Measurements from ENCODE around the gene KAZN. TPM values are rescaled to one million over a fixed set of nuclear protein-coding genes. Genes with fewer than 3 reads are reported as not detected.

KAZN gene
- total RNA-seq, 2 donors from 2014 or later, result 1.1 to 2.2 TPM

DNA sequence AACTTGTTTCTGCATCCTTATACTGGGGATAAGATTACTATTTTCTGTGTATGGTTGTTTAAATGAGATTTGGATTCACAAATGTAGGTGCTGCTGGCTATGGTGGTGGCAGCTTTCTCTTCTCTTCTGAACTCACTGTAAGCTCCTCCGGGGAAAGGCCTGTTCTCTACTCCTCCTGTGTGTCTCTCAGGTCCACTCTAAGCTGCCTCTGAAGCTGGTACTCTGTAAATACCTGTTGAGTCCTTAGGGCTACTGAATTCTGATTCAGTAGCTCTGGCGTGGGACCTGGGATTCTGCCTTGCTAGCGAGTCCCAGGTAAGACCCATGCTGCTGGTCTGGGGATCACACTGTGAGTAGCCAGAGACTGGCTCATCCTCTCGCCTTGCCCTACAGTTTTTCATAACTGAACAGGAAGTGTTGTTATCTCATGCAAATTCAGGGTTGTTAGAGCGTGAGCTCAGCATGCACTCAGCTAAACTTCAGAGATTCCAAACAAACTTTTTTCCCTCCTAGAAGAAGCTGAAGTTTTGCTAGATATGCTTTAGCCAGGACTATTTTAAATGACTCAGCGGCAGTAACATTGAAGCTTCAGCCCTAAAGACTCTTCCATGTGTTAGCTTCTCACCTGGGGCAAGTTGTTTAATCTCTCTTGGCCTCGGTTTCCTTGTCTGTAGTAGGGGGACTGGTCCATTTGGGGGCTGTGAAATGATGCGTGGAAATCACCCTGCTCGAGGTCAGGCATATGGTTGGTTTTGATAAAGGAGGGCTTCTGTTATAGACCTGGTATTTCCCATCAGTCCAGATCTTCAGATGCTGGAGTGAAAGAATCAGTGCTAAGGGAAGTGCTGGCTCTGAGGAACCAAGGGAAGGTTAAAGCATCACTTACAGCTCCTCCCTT lies 283.5 kb downstream of the KAZN start:
- peak overlapping the region in 1 of 2 donors; percentile 24 for H3K27ac Mint-ChIP-seq
- no peaks in the 10 kb centered on the region for H3K36me3 Mint-ChIP-seq
- DNase-seq (ENCODE audit: low spot score in 2 of 2) (no peak), ATAC-seq (no peak)
- H3K9me3 Mint-ChIP-seq, result no peaks in the 10 kb centered on the region

DNA sequence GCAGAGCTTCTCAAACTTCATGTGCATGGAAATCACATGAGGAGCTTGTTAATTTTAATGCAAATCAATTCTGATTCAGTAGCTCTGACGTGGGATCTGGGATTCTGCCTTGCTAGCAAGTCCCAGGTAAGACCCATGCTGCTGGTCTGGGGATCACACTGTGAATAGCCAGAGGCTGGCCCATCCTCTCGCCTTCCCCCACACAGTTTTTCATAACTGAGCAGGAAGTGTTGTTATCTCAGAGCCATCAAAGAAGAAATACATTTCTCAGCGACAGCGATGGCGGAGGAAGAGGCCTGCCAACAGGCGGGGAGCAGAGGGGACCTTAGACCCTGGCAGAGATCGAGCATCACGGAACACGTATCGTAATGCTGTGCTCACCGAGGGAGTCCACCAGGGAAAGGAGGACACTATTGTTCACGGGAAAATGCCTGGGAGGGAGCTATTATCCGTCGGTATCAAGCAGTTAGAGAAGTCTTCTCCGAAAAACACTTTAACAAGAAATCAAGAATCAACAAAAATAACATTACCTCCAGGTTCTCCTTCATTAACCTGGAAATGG lies 286.2 kb downstream of the KAZN start:
- ATAC-seq (no peak), DNase-seq (ENCODE audit: low spot score in 2 of 2) (no peak)
- H3K9me3 Mint-ChIP-seq, result no peaks in the 10 kb centered on the region
- H3K36me3 Mint-ChIP-seq, result no peaks in the 10 kb centered on the region
- no peak overlapping the region for H3K27ac Mint-ChIP-seq

DNA sequence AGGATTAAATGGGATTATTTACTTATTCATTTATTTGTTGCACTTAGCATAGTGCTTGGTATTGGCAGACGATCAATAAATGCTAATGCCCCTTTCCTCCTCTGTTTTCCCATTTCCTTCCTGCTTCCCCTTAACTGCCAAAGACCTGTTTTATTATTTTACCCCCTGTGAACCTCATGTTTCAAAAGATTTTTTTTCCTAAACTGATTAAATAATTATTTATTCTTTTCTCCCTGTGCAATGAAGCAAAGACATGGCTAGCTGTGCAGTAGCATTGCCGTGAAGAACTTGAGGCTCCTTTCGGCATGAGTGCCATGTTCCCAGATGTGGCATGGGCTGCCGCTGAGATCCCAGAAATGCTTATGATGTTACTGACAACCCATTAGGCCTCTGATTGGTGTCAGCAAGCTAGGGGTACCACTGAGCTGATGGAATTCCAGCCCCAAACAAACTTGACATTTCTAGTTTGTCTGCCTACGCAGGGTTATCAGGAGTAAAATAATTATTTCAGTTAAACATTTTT lies 288.6 kb downstream of the KAZN start:
- Mint-ChIP-seq H3K9me3 (no peaks in the 10 kb centered on the region), H3K36me3 (no peaks in the 10 kb centered on the region), H3K27ac (no peak overlapping the region)
- DNase-seq (ENCODE audit: low spot score in 2 of 2), result no peak
- no peak for ATAC-seq

DNA sequence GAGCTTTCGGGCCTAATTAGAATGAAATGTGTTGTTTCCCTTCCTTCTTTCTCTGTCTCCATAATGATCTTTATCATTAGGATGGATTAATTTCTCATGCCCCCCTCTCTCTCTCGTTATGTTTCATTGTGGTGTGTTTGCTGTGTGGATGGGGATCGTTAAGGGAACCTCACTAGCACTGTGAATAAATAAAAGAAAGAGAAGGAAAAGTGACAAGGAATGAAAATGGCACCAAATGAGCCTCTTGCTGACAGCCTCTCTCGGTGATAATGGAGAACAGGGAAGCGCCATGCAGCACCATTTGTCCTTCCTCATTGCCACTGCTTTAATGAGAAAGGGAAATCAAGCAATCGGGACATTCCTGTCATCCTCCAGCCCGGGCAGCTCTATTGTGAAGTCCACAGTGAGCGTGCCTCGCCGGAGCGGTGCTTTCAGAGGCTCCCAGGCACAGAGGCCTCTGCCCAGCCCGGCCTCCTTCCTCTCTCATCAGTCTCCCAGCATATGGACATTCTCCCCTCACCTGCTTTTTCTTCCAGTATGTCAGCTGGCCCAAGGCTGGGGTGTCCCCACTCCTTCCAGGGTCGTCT lies 289.4 kb downstream of the KAZN start:
- Mint-ChIP-seq H3K36me3 (no peaks in the 10 kb centered on the region), H3K27ac (no peak overlapping the region), H3K9me3 (no peaks in the 10 kb centered on the region)
- DNase-seq (ENCODE audit: low spot score in 2 of 2), result no peak
- no peak for ATAC-seq

DNA sequence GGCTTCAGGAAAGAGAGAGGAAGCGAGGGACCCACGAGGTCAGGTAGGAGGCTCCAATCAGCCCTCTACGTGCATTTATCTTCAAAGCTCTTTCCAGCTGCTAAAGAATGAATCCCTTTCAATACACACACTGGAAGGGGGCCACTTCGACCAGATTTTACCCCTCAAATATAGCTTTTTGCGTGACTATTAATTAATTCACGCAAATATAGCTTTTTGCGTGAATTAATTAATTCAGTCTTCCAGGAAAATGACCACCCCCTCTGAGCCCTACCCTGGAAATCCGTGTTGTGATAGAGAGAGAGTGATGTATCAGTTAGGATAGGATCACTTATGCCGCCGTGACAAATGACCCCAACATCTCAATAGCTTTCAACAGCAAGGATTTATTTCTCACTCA lies 289.9 kb downstream of the KAZN start:
- Mint-ChIP-seq H3K27ac (no peak overlapping the region), H3K36me3 (no peaks in the 10 kb centered on the region), H3K9me3 (no peaks in the 10 kb centered on the region)
- DNase-seq (ENCODE audit: low spot score in 2 of 2) (no peak), ATAC-seq (no peak)

DNA sequence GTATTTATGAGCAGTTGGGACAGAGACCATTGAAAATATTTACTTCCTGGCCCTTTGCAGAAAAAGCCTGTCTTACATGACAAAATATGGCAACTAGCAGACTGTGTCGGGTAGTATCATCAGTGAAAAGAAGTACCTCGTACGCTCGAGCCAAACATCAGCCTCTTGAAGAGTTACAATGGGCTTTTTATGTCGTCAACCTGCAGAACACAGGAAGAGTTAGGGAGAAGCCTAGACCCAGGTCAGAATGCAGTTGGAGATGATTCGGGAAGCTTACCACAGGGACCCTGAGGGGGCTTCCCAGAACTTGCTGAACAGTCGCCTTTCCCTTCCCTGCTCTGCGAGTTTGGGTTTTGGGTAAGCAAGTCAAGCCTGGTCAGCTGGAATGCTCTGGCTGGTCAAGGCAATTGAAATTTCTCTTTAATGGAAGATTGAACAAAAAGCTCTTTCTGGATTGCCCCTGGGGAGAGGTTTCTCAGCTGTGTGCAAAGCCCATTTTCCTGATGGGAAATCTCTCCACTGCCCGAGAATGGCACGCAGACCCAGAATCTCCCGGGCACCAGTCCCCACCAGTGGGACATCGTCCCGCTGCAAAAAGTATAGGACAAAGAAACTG lies 291.4 kb downstream of the KAZN start:
- H3K27ac Mint-ChIP-seq, result no peak overlapping the region
- H3K9me3 Mint-ChIP-seq, result no peaks in the 10 kb centered on the region
- no peaks in the 10 kb centered on the region for H3K36me3 Mint-ChIP-seq
- ATAC-seq, result no peak
- no peak for DNase-seq (ENCODE audit: low spot score in 2 of 2)

DNA sequence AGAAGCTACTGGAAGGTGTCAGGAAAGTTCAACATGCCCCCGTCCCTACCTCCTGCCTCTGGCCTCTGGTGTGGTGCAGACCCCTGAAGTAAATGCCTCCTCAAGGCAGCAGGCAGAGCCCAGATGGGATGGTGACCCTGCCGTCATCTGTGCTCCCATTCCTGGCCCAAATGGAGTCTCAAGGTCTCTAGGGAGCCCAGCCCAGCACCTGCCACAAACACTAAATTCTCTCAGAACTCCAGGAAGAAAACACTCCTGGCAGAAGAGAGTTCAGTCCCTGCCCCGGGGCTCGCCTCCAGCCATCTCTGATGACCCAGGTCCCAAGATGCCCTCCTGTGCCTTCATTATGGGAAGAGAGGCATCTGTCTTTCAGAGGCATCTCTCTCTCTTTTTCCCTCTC lies 293.5 kb downstream of the KAZN start:
- Mint-ChIP-seq H3K27ac (no peak overlapping the region), H3K9me3 (peaks cover 0 to 3% of the 10 kb centered on the region in 2 donors), H3K36me3 (no peaks in the 10 kb centered on the region)
- no peak for ATAC-seq
- no peak for DNase-seq (ENCODE audit: low spot score in 2 of 2)

DNA sequence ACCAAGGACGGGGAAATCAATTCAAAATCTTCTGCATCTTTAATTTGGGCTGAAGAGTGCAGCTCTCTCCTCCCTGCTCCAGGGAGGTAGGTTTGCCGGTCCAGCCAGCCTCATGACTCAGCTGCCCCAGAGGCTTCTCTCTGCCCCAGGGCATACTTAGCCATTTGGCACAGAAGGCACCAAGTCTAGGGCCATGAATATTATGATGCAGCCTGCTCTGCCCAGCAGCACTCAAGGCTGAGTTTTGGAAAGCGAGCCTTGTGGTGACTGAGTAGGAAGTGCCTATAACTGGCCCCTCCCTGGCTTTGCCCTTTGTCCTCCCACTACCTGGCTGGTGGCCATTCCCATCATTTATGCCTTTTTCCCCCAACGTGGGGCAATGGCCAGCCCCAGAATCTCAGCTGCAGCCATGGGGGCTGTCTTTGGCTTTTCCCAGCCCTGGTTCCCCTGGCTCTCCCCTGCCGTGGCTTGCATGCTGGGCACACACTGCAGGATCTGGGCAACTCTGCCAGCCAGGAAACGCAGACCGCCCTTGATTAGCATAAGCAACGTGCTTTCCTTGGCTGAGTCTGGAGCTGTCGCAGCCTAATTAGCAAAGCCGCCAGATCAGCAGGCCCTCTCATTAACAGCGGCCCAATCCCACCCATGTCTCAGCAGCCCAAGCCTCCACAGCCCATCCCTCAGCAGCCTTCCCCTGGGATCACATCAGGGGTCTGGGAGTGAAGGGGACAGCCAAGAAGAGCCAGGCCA lies 296.5 kb downstream of the KAZN start:
- H3K27ac Mint-ChIP-seq, result no peak overlapping the region
- DNase-seq (ENCODE audit: low spot score in 2 of 2), result no peak
- ATAC-seq, result no peak
- H3K9me3 Mint-ChIP-seq, result peaks cover 0 to 5% of the 10 kb centered on the region in 2 donors
- no peaks in the 10 kb centered on the region for H3K36me3 Mint-ChIP-seq

DNA sequence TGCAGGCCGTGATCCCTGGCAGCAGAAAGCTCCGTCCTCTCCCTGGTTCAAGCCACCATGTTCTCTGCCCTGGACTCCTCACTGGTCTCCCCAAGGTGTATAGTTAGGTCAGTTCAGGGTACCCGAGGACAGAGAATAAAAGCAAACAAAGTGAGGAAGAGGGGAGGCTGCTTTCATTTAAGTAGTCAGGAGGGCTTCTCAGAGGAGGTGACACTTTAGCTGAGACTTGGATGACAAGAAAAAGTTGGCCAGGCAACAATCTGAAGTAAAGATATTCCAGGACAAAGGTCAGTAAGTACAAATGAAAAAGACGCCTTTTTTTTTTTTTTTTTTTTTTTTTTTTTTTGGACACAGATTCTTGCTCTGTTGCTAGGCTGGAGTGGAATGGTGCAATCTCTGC lies 297.2 kb downstream of the KAZN start:
- DNase-seq (ENCODE audit: low spot score in 2 of 2) (no peak), ATAC-seq (no peak)
- no peaks in the 10 kb centered on the region for H3K36me3 Mint-ChIP-seq
- no peak overlapping the region for H3K27ac Mint-ChIP-seq
- peaks cover 0 to 5% of the 10 kb centered on the region in 2 donors for H3K9me3 Mint-ChIP-seq

DNA sequence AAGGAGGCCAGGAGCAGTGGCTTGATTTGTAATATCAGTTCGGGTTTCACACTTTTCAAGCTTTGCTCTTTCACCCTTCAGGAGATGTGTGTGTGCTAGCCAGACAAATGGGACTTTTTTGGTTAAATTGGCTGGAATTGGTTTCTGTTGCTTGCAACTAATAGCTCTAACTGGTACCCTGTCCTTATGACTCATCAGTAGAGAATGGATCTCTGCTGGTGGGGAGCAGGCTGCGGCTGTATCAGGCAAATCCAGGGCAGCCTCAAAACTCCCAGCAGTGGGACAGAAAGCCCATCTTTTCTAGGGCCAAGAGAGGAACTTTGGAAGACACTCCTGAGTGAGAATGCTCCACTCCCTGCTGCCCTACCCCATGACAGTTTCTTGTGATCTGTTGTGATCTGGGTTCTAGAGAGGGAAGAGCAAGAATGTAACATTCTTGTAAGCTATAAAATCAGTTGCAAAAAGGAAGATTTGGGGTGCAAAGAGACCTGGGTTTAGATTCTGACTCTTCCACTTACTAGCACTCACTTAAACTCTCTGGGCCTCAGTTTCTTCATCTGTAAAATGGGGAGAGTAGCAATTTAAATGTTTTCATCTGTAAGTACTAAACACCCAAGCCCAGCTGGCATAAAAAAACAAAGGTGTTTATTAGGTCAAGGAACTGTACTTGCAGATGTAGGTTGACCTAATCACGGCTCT lies 298.0 kb downstream of the KAZN start:
- H3K9me3 Mint-ChIP-seq, result peaks cover 0 to 5% of the 10 kb centered on the region in 2 donors
- H3K36me3 Mint-ChIP-seq, result no peaks in the 10 kb centered on the region
- DNase-seq (ENCODE audit: low spot score in 2 of 2) (no peak), ATAC-seq (no peak)
- peak overlapping the region in 1 of 2 donors; percentile 26 for H3K27ac Mint-ChIP-seq

DNA sequence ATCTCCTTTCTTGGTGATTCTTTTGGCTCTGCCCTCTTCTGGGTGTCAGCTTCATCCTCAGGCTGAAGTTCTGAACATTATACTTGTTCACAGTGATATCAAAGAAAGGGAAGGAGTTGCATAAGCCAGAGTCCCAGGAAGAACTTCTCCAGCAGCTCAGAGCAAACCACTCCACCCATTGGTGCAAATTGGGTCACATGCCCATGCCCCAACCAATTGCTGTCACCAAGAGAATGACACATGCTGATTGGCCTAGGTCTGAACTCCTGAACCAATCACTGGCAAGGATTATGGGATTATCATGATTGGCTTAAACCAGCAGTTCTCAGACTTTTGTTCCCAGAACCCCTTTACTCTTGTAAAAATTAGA lies 298.6 kb downstream of the KAZN start:
- no peak for DNase-seq (ENCODE audit: low spot score in 2 of 2)
- no peaks in the 10 kb centered on the region for H3K36me3 Mint-ChIP-seq
- peaks cover 0 to 5% of the 10 kb centered on the region in 2 donors for H3K9me3 Mint-ChIP-seq
- peak overlapping the region in 1 of 2 donors; percentile 26 for H3K27ac Mint-ChIP-seq
- ATAC-seq, result peak in 1 of 2 donors; percentile 56

DNA sequence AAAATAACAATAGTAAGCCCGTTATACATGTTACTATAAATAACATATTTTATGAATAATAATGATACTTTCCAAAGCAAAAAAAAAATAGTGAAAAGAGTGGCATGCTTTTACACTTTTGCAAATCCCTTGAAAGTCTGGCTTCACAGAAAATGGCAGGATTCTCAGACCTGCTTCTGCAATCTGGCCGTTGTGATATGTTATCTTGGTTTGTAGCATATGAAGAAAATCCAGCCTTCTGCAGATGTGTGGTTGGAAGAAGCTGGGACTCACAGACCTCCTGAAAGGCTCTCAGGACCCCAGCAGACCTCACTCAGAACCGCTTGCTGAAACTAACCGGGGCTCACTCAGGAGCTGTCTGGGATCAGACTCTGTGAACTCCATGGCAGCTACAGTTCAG lies 299.1 kb downstream of the KAZN start:
- Mint-ChIP-seq H3K27ac (no peak overlapping the region), H3K36me3 (no peaks in the 10 kb centered on the region), H3K9me3 (peaks cover 0 to 5% of the 10 kb centered on the region in 2 donors)
- DNase-seq (ENCODE audit: low spot score in 2 of 2) (no peak), ATAC-seq (no peak)

DNA sequence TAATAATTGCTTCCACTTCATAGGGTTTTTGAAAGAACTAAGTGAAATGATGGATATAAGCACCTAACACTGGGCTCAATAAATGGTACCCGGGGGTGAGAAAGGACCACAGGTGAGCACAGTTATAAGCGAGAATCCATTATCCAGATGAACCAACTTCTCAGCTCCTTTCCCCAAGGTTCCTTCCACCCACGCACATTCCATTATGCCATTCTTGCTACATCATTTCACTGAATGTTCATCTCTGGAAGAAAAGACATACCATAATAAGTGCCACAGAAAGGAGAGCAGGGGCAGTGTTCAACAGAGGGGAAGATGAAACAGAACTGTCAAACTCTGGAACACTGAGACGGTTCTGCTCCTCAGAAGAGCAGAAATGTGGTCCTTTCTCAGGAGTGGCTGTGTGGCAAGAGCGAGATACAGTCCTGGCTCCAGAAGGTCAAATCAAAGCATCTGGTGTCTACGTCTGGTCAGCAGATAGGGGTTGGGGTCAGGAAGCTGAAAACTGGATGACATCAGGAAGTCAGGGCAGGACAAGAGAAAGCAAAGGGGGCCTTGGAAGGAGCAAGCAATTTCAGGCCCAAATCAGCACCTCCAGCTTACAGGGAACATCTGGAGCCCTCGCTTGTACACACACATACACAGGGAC lies 299.6 kb downstream of the KAZN start:
- Mint-ChIP-seq H3K36me3 (no peaks in the 10 kb centered on the region), H3K27ac (no peak overlapping the region), H3K9me3 (peaks cover 0 to 5% of the 10 kb centered on the region in 2 donors)
- DNase-seq (ENCODE audit: low spot score in 2 of 2) (no peak), ATAC-seq (no peak)

DNA sequence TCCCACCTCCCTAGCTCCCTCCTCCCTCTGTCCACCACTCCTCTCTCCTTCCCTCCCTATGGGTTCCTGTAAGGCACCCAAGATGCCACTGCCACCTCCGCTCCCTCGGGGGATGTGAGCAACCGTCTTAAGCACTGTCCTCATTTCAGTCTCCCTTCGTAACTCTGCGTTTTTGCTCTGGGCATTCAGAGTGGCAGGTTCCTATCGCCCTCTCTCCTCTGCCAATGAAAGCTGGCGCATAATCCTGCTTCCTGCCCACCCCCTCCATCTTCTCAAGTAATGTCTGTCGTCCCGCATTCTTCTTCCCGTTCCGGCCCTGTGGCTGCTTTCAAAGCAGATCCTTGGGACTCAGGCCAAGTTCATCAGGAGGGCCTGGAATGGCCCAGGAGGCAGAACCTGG lies 301.2 kb downstream of the KAZN start:
- no peak for DNase-seq (ENCODE audit: low spot score in 2 of 2)
- no peak overlapping the region for H3K27ac Mint-ChIP-seq
- no peaks in the 10 kb centered on the region for H3K36me3 Mint-ChIP-seq
- no peak for ATAC-seq
- H3K9me3 Mint-ChIP-seq, result peaks cover 0 to 5% of the 10 kb centered on the region in 2 donors

DNA sequence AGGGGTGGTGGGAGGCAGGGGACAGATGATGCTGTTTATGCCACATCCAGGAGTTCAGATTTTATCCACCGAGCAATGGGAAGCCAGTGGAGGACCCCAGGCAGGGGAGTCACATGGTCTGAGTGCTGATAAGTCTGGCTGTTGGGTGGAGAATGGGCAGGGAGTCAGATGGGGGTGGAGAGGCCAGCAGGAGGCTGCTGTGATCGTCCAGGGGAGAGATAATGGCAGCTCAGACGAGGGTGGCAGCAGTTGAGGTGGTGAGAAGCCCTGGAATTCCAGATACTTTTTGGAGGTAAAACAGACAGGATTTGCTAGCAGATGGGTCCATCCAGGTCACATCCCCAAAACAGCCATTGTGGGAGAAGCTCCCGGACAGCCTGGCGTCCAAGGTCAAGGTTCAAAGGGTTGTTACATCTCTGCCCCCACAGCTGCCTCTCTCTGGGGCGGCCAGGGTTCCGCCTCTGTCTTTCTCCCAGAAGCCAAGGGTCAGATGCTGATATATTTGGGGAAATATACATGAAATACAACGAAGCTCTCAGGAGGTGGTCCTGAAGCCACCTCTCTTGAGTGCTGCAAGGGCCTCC lies 303.0 kb downstream of the KAZN start:
- ATAC-seq (no peak), DNase-seq (ENCODE audit: low spot score in 2 of 2) (no peak)
- Mint-ChIP-seq H3K9me3 (peaks cover 0 to 5% of the 10 kb centered on the region in 2 donors), H3K36me3 (no peaks in the 10 kb centered on the region), H3K27ac (no peak overlapping the region)
